Thyroid gland (tissue), 4 donors: ENCODE results near the gene SPNS1. TPM values are rescaled to one million over a fixed set of nuclear protein-coding genes. Genes with fewer than 3 reads are reported as not detected.
"Not testable (repeated sequence)": the region's sequence is repeated elsewhere in the genome, so short reads cannot be mapped to it uniquely, and the experiment has no call there.

Experiments
- DNase-seq, 2 donors: peaks; one replicate each; pipeline ENCODE4 v3.0.0-alpha.2; 2019
- H3K27ac ChIP-seq, 3 donors: fragments of 200-600 bp; sonication (generic); 1 replicate in 2 of 3; 2 replicates in 1 of 3; pipeline ENCODE4 v1.5.1; 2016 to 2019; ENCODE audit warnings: mild to moderate bottlenecking in 1 of 3, moderate library complexity in 1 of 3
- H3K27me3 ChIP-seq: fragments of 200-600 bp; sonication (generic); one replicate; pipeline ENCODE4 v1.5.1; 2019
- H3K36me3 ChIP-seq, 2 donors: fragments of 200-600 bp; sonication (generic); one replicate each; pipeline ENCODE4 v1.5.1; 2016 to 2019
- H3K4me1 ChIP-seq, 2 donors: fragments of 200-600 bp; sonication (generic); one replicate each; pipeline ENCODE4 v1.5.1; 2017 to 2019
- H3K4me3 ChIP-seq, 3 donors: fragments of 200-600 bp; sonication (generic); replicated peaks in 1 of 3; 1 replicate in 2 of 3; 2 replicates in 1 of 3; pipeline ENCODE4 v1.5.1; 2016; ENCODE audit warnings: mild to moderate bottlenecking in 1 of 3
- H3K9me3 ChIP-seq: fragments of 200-600 bp; sonication (generic); one replicate; pipeline ENCODE4 v1.5.1; 2017
- CTCF ChIP-seq, 6 experiments: fragments of 200-600 bp in 3 of 6; fragments of 450-650 bp in 3 of 6; sonication (generic) in 3 of 6; IDR thresholded peaks; one replicate each; pipeline ENCODE4 v1.5.1; 2016 to 2019; ENCODE audit warnings: antibody characterized with exemption in 6 of 6, mild to moderate bottlenecking in 2 of 6, inconsistent platforms in 1 of 6, moderate library complexity in 1 of 6
- POLR2A ChIP-seq, 2 donors: fragments of 450-650 bp; IDR thresholded peaks; one replicate each; pipeline ENCODE4 v1.6.1; 2017; ENCODE audit warnings: antibody characterized with exemption in 2 of 2, mild to moderate bottlenecking in 2 of 2, moderate library complexity in 1 of 2
- WGBS, 2 donors: methylation state at CpG; one replicate each; pipeline ENCODE4 v1.1.5; 2017; 5-methylcytosine and 5-hydroxymethylcytosine counted together
- intact Hi-C: fragments of 100-400 bp; cut with DNase I; formaldehyde crosslinking; loops from one replicate; pipeline ENCODE4 v1.15.1; 2023
- total RNA-seq, 4 donors: library from RNA; depleted of rRNA; stranded (reverse); fragments of >200 nt; gene quantifications; one replicate each; pipeline ENCODE4 v1.2.3, GENCODE V29; 2016

The SPNS1 gene
- total RNA-seq: 10 to 100 TPM; 16.5 to 24.2 (median 20.6) TPM

DNA sequence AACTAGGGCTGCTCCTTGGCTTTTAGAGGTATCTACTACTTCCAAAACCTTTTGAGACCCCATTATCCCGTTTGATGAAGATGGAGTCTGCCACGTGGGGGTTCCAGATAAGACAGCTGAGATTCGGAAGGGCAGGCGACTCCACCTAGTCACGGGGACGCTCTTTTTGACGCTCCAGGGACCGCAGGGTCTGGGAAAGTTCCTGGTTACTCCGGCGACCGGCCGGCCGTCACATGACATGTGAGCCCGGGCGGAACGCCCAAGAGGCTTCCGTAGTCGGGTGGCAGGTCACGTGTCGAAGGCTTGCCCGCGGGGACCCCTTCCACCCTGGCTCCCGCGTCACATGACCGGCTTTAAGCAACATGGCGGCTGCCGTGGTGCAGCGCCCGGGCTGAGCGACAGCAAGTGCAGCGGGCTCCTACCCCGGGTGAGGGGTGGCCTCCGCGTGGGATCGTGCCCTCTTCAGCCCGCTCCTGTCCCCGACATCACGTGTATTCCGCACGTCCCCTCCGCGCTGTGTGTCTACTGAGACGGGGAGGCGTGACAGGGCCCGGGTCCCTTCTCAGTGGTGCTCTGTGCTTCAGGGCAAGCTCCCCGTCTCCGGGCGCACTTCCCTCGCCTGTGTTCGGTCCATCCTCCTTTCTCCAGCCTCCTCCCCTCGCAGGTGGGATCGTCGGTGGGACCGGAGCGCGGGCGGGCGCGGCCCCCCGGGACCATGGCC is at the start of gene SPNS1:
SPNS1 (plus strand) TSS at position 342 of the 721 bp plus-strand sequence; CDS start at position 716, 374 bp downstream.
- Histone ChIP-seq H3K36me3 (no peaks in the 10 kb centered on the region), H3K4me3 (peak within 1 kb of the TSS; percentile 66 to 87 (median 74)), H3K27me3 (no peaks in the 10 kb centered on the region), H3K27ac (peak within 1 kb of the TSS; percentile 44 to 68 (median 68)), H3K9me3 (no peaks in the 10 kb centered on the region), H3K4me1 (peaks cover 10 to 18% of the 10 kb centered on the region in 2 donors)
- 0% methylated on average over 8 to 10 of the region's 60 CpGs for WGBS, 2 donors
- intact Hi-C loops: no loop called here
- peak in 1 of 2 donors; percentile 41 for TF ChIP-seq POLR2A (IDR thresholded peaks at IDR 0.05)
- TF ChIP-seq CTCF (IDR thresholded peaks at IDR 0.05): peak in 1 of 6 experiments; percentile 26
- peak; percentile 98 to 99 for DNase-seq

DNA sequence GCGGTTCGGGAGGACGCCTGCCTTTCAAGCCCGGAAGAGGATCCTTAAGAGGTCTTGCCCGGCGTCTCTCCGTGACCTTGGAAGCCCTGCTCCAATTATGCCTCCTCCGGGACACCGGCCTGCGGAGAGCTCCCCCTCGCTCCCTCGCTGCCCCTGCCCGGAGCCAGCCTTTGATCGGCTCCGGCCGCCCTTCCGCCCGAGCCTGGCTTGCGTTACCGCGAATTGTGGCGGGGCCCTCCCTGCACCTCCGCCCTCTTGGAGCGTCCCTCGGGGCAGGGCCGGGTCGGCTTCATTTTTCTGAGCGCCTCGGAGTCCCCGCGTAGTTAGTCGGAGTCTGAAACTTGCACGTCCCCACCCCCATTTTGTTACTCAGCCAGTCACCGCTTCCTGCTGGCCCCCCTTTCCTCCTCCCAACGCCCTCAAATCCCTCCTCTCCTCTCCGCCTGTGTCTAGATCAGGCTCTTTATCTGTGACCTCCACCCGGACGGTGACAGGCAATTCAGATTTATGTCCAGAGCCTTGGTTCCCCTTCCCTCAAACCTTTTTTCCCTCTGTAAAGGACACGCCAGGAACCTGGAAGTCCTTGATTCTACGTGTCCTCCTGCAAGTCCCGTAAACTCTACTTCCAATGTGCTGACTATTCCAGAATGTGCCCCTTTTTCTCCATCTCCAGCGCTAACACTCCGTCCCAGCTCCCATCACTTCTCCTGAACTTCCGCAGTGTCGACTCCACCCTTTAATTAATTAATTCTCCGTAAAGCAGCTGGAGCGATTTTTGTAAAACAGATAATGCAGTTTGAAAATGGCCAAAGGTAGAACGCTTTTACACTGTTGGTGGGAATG is 49.0 kb upstream of the SPNS1 start:
- Histone ChIP-seq H3K36me3 (no peaks in the 10 kb centered on the region), H3K27ac (peak overlapping the region; percentile 91 to 99 (median 97)), H3K9me3 (no peaks in the 10 kb centered on the region), H3K4me3 (peak overlapping the region; percentile 16 to 85 (median 65)), H3K4me1 (peaks cover 8 to 11% of the 10 kb centered on the region in 2 donors), H3K27me3 (no peaks in the 10 kb centered on the region)
- intact Hi-C loops: loop anchor here (5.0 kb wide), 1 partner anchor 48 kb away; the partner anchor contains the start of gene ATP2A1
- WGBS, 2 donors: 2 to 4% methylated on average over 24 to 27 of the region's 48 CpGs
- DNase-seq: peak; percentile 77 to 78
- no peak for TF ChIP-seq CTCF (IDR thresholded peaks at IDR 0.05)
- TF ChIP-seq POLR2A (IDR thresholded peaks at IDR 0.05): peak in 1 of 2 donors; percentile 67

DNA sequence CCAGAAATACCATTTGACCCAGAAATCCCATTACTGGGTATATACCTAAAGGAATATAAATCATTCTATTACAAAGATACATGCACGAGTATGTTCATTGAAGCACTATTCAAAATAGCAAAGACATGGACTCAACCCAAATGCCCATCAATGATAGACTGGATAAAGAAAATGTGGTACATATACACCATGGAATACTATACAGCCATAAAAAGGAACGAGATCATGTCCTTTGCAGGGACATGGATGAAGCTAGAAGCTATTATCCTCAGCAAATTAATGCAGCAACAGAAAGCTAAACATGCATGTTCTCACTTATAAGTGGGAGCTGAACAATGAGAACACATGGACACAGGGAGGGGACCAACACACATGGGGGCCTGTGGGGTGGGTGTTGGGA is 48.3 kb upstream of the SPNS1 start:
- intact Hi-C loops: loop anchor here (5.0 kb wide), 1 partner anchor 49 kb away; the partner anchor contains the start of gene ATP2A1
- H3K36me3 ChIP-seq, DNase-seq, H3K9me3 ChIP-seq, H3K27me3 ChIP-seq, H3K4me3 ChIP-seq: not testable (repeated sequence)
- 69 to 80% methylated on average over 2 of the region's 2 CpGs for WGBS, 2 donors
- Histone ChIP-seq H3K27ac (peak overlapping the region in 2 of 3 donors; percentile 91 to 97), H3K4me1 (peaks cover 8 to 11% of the 10 kb centered on the region in 2 donors)

- TF ChIP-seq POLR2A (IDR thresholded peaks at IDR 0.05) (no peak), CTCF (IDR thresholded peaks at IDR 0.05) (no peak)
- Histone ChIP-seq H3K9me3 (no peaks in the 10 kb centered on the region), H3K4me3 (no peak overlapping the region), H3K4me1 (peaks cover 8 to 11% of the 10 kb centered on the region in 2 donors), H3K27ac (no peak overlapping the region), H3K36me3 (no peaks in the 10 kb centered on the region), H3K27me3 (no peaks in the 10 kb centered on the region)
- WGBS, 2 donors: 71 to 83% methylated on average over 1 of the region's 1 CpG
- intact Hi-C loops: loop anchor here (5.0 kb wide), 1 partner anchor 51 kb away; the partner anchor contains the start of gene ATP2A1
- DNase-seq: no peak
Measured at GRCh38 chr16:28927815-28928214, 46.8 kb upstream of the SPNS1 start.

DNA sequence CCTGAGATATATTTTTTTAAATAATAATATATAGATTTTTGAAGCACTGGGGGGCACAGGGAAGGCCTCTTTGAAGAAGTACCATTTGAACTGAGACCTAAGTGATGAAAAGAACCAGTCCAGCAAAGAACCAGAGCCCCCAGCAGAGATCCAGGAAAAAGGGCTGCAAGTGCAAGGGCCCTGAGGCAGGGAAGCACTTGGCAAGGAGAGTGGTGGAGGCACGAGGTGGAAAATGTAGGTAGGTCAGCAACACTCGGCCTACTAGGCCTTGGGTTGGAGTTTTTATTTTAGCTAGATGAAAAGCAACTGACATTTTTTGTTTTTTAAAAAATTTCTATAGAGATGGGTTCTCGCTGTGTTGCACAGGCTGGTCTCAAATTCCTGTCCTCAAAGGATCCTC is 44.4 kb upstream of the SPNS1 start:
- DNase-seq: no peak
- intact Hi-C loops: no loop called here
- no peak overlapping the region for H3K27ac ChIP-seq
- TF ChIP-seq POLR2A (IDR thresholded peaks at IDR 0.05): no peak
- TF ChIP-seq CTCF (IDR thresholded peaks at IDR 0.05): no peak
- H3K4me1 ChIP-seq: no peaks in the 10 kb centered on the region
- 86 to 91% methylated on average over 3 of the region's 3 CpGs for WGBS, 2 donors
- H3K36me3 ChIP-seq: no peaks in the 10 kb centered on the region
- H3K27me3 ChIP-seq: no peaks in the 10 kb centered on the region
- H3K4me3 ChIP-seq: no peak overlapping the region
- no peaks in the 10 kb centered on the region for H3K9me3 ChIP-seq
